Stimulated activated CD8-positive, alpha-beta memory T cell treated with anti-CD3 and anti-CD28 coated beads, Interleukin-15, amount 100 ng/mL, for 24 hours (primary cell): ENCODE measurements around the gene IQGAP2.
"Not testable (repeated sequence)": the region's sequence is repeated elsewhere in the genome, so short reads cannot be mapped to it uniquely, and the experiment has no call there.

ENCODE experiments used
- DNase-seq: peaks from one replicate; pipeline ENCODE4 v3.0.0-alpha.2; 2020; ENCODE audit warnings: low read depth

The IQGAP2 gene

DNA sequence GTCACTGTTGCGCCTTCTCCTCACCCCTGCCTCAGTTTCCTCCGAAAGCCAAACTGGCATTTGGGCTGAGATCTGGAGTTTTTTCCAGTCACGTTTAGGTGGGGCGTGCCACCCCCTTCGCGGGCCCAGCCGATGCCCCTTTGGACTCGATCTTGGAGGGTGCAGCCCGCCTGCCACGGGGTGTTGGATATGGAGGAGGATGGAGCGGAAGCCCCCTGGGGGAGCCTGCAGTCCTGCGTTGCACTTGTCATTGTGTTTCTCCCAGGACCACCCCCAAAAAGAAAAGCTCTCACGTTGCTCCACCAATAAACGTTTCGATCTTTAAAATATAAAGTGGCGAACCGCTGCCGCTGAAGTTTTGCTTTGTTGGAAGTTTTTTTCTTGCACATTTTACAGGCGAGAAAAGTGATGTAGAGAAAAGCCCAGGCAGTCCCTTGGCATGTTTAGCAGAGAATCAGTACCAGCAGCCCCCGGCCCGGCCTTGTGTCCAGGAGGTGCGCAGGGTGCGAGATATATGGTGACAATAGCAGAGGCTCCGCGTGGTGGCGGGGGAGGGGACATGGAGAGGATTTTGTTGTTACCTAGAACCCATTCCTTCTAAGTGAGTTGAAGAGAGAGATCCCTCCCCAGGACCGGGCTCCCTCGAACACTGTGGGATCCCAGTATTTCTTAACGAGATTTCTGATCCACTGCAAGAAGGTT is 313.5 kb downstream of the IQGAP2 start:
- DNase-seq, result no peak

- no peak for DNase-seq
These were observed 314.4 kb downstream of the IQGAP2 start for GRCh38 chr5:76717222-76718083.

GRCh38 chr5:76718381-76718832 is 315.3 kb downstream of the IQGAP2 start:
- DNase-seq, result no peak

DNA sequence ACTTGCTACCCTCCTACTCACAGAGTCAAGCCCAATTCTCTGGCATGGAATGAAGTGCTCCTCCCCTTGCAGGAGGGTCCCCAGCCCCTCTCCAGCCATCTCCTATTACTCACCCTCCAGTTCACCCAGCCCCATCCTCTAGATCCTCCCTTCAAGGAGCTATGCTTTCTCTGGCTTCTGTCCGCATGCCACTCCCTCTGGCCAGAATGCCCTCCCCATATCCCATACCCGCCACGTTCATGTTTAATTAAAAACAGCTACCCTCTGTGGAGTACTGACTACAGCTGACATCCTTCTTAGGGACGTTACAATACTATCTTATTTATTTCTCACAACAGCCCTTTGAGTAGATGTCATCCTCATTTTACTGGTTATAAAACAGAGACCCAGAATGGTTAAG is 315.8 kb downstream of the IQGAP2 start:
- no peak for DNase-seq

- no peak for DNase-seq
These were observed 318.0 kb downstream of the IQGAP2 start for GRCh38 chr5:76720988-76721569.

- DNase-seq, result no peak
These were observed 320.2 kb downstream of the IQGAP2 start for GRCh38 chr5:76723266-76723665.

DNA sequence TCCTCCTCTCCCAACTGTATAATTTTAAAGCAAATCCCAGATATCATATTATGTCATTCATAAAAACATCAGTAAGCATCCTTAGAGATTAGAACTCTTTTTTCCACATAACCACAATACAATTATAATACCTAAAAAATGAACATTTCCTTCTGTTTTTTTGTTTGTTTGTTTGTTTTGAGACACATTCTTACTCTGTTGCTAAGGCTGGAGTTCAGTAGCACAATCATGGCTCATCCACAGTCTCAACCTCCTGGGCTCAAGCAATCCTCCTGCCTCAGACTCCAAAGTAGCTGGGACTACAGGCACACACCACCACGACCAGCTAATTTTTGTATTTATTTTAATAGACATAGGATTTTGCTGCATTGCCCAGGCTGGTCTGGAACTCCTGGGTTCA is 320.8 kb downstream of the IQGAP2 start:
- DNase-seq, result no peak

- DNase-seq, result no peak
These were observed 321.8 kb downstream of the IQGAP2 start for GRCh38 chr5:76724871-76725270.

- DNase-seq, result no peak
These were observed 325.9 kb downstream of the IQGAP2 start for GRCh38 chr5:76728965-76729364.

DNA sequence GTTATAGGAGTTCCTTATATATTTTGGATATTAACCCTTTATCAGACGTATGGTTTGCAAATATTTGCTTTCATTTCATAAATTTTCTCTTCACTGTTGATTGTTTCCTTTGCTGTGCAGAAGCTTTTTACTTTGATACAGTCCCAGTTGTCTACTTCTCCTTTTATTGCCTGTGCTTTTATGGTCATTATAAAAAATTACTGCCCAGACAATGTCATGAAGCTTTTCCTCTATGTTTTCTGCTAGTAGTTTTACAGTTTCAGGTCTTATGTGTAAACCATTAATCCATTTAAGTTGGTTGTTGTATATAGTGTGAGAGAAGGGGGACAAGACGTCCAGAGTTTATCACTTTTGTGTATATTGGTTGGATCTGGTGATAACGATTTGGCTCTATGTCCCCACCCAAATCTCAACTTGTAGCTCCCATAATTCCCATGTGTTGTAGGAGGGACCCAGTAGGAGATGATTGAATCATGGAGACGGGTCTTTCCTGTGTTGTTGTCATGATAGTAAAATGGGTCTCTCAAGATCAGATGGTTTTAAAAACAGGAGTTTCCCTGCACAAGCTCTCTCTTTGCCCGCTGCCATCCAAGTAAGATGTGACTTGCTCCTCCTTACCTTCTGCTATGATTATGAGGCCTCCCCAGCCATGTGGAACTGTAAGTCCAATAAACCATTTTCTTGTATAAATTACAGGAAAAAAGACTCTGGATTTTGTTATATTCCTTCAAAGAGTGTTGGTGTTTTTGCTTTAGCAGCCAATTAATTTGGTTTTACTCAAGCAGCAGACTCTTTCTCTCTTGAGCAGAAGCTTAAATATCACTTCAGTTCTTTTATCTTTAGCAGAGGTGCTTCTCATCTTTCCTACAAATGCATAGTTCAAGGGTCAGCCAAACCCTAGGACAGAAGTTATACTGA is 326.5 kb downstream of the IQGAP2 start:
- no peak for DNase-seq

GRCh38 chr5:76732405-76733048 is 329.4 kb downstream of the IQGAP2 start:
- no peak for DNase-seq

DNA sequence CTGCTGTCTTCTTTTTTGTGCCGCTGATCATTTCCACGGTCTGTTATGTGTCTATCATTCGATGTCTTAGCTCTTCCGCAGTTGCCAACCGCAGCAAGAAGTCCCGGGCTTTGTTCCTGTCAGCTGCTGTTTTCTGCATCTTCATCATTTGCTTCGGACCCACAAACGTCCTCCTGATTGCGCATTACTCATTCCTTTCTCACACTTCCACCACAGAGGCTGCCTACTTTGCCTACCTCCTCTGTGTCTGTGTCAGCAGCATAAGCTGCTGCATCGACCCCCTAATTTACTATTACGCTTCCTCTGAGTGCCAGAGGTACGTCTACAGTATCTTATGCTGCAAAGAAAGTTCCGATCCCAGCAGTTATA is 329.9 kb downstream of the IQGAP2 start:
- no peak for DNase-seq

DNA sequence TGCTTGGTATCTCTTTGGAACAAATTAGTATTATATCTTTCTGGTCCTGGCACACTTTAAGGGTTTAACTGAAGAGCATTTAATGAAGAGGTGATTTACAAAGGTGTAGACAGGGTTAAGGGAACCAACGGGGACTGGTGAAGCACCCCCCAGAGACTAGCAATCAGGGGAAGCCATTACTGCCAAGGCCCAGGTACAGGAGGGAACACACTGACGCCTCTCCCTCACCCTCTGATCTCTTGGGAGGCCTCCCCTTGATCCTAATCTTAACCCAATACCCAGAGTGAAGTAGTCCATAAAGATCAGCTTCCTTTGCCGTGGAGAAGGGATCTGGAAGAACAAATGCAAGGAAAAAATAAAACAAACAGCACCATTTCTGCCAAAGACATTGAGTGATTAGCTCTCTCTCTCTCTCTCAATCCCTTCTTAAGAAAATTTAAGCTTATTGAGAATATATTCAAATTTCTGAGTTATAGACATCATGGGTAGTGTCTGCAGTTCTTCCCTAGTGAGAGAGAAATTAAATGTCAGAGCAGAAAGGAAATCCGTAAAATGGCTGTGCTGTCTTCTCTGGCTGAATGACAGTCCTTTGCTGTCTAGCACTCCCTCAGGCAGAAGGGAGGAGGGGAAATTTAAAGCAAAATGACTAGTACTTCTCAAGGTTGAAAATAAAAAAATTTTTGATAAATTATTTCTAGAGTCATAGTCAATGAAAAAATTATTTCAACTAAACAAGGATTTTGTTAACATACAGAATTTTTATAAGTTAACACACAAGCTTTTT is 332.9 kb downstream of the IQGAP2 start:
- DNase-seq, result no peak

- DNase-seq, result no peak
These were observed 333.8 kb downstream of the IQGAP2 start for GRCh38 chr5:76736679-76737556.

- no peak for DNase-seq
These were observed 334.8 kb downstream of the IQGAP2 start for GRCh38 chr5:76737846-76738245.

- not testable (repeated sequence) for DNase-seq
These were observed 338.4 kb downstream of the IQGAP2 start for GRCh38 chr5:76741506-76741905.

GRCh38 chr5:76742583-76742982 is 339.5 kb downstream of the IQGAP2 start:
- no peak for DNase-seq

GRCh38 chr5:76744632-76745031 is 341.5 kb downstream of the IQGAP2 start:
- no peak for DNase-seq

DNA sequence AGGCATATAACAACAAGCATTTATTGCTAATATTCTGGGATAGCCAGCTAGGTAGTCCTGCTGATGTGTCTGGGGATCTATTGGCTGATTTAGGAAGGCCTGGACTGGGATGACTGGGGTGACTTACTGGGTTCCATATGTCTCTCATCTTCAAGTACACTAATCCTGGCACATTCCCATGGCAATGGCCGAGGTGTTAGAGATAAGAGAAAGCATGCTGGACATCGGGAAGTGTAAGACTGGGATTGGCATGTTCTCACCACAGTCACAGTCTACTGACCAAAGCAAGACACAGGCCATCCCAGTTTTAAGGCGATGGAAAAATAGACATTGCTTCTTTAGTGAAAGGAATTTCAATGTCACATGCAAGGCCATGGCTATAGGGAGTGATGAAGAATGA is 342.6 kb downstream of the IQGAP2 start:
- no peak for DNase-seq

- no peak for DNase-seq
These were observed 343.6 kb downstream of the IQGAP2 start for GRCh38 chr5:76746677-76747076.
